Thyroid gland (tissue), 4 donors: Measurements from ENCODE around the gene PAPOLG. TPM values are rescaled to one million over a fixed set of nuclear protein-coding genes. Genes with fewer than 3 reads are reported as not detected.

Source experiments
- DNase-seq, 2 donors: peaks; one replicate each; pipeline ENCODE4 v3.0.0-alpha.2; 2019
- H3K27ac ChIP-seq, 3 donors: fragments of 200-600 bp; sonication (generic); 1 replicate in 2 of 3; 2 replicates in 1 of 3; pipeline ENCODE4 v1.5.1; 2016 to 2019; ENCODE audit warnings: mild to moderate bottlenecking in 1 of 3, moderate library complexity in 1 of 3
- H3K27me3 ChIP-seq: fragments of 200-600 bp; sonication (generic); one replicate; pipeline ENCODE4 v1.5.1; 2019
- H3K36me3 ChIP-seq, 2 donors: fragments of 200-600 bp; sonication (generic); one replicate each; pipeline ENCODE4 v1.5.1; 2016 to 2019
- H3K4me1 ChIP-seq, 2 donors: fragments of 200-600 bp; sonication (generic); one replicate each; pipeline ENCODE4 v1.5.1; 2017 to 2019
- H3K4me3 ChIP-seq, 3 donors: fragments of 200-600 bp; sonication (generic); replicated peaks in 1 of 3; 1 replicate in 2 of 3; 2 replicates in 1 of 3; pipeline ENCODE4 v1.5.1; 2016; ENCODE audit warnings: mild to moderate bottlenecking in 1 of 3
- H3K9me3 ChIP-seq: fragments of 200-600 bp; sonication (generic); one replicate; pipeline ENCODE4 v1.5.1; 2017
- POLR2A ChIP-seq, 2 donors: fragments of 450-650 bp; IDR thresholded peaks; one replicate each; pipeline ENCODE4 v1.6.1; 2017; ENCODE audit warnings: antibody characterized with exemption in 2 of 2, mild to moderate bottlenecking in 2 of 2, moderate library complexity in 1 of 2
- WGBS, 2 donors: methylation state at CpG; one replicate each; pipeline ENCODE4 v1.1.5; 2017; 5-methylcytosine and 5-hydroxymethylcytosine counted together
- intact Hi-C: fragments of 100-400 bp; cut with DNase I; formaldehyde crosslinking; loops from one replicate; pipeline ENCODE4 v1.15.1; 2023
- total RNA-seq, 4 donors: library from RNA; depleted of rRNA; stranded (reverse); fragments of >200 nt; gene quantifications; one replicate each; pipeline ENCODE4 v1.2.3, GENCODE V29; 2016
- TF ChIP-seq, protein P1 (sequence below), 6 experiments: fragments of 200-600 bp in 3 of 6; fragments of 450-650 bp in 3 of 6; sonication (generic) in 3 of 6; IDR thresholded peaks; one replicate each; pipeline ENCODE4 v1.5.1; 2016 to 2019; ENCODE audit warnings: antibody characterized with exemption in 6 of 6, mild to moderate bottlenecking in 2 of 6, inconsistent platforms in 1 of 6, moderate library complexity in 1 of 6

The PAPOLG gene
- total RNA-seq, 4 donors from 2014 or later: 37.4 to 63.2 (median 41.4) TPM

GRCh38 chr2:60820416-60821132 is 64.5 kb downstream of the PAPOLG start:
- no peak for TF ChIP-seq POLR2A (IDR thresholded peaks at IDR 0.05)
- TF ChIP-seq, protein P1, sequence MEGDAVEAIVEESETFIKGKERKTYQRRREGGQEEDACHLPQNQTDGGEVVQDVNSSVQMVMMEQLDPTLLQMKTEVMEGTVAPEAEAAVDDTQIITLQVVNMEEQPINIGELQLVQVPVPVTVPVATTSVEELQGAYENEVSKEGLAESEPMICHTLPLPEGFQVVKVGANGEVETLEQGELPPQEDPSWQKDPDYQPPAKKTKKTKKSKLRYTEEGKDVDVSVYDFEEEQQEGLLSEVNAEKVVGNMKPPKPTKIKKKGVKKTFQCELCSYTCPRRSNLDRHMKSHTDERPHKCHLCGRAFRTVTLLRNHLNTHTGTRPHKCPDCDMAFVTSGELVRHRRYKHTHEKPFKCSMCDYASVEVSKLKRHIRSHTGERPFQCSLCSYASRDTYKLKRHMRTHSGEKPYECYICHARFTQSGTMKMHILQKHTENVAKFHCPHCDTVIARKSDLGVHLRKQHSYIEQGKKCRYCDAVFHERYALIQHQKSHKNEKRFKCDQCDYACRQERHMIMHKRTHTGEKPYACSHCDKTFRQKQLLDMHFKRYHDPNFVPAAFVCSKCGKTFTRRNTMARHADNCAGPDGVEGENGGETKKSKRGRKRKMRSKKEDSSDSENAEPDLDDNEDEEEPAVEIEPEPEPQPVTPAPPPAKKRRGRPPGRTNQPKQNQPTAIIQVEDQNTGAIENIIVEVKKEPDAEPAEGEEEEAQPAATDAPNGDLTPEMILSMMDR (IDR thresholded peaks at IDR 0.05): no peak
- intact Hi-C loops: no loop called here
- Histone ChIP-seq H3K27me3 (no peaks in the 10 kb centered on the region), H3K27ac (no peak overlapping the region), H3K4me1 (no peaks in the 10 kb centered on the region), H3K36me3 (no peaks in the 10 kb centered on the region), H3K9me3 (no peaks in the 10 kb centered on the region), H3K4me3 (no peak overlapping the region)
- no peak for DNase-seq
- WGBS, 2 donors: 93 to 94% methylated on average over 12 of the region's 12 CpGs

GRCh38 chr2:60821133-60821469 is 65.0 kb downstream of the PAPOLG start:
- intact Hi-C loops: no loop called here
- Histone ChIP-seq H3K27ac (no peak overlapping the region), H3K36me3 (no peaks in the 10 kb centered on the region), H3K27me3 (no peaks in the 10 kb centered on the region), H3K4me3 (no peak overlapping the region), H3K9me3 (no peaks in the 10 kb centered on the region), H3K4me1 (no peaks in the 10 kb centered on the region)
- no peak for TF ChIP-seq POLR2A (IDR thresholded peaks at IDR 0.05)
- TF ChIP-seq, protein P1 (IDR thresholded peaks at IDR 0.05): no peak
- WGBS, 2 donors: 97 to 98% methylated on average over 3 of the region's 3 CpGs
- no peak for DNase-seq

DNA sequence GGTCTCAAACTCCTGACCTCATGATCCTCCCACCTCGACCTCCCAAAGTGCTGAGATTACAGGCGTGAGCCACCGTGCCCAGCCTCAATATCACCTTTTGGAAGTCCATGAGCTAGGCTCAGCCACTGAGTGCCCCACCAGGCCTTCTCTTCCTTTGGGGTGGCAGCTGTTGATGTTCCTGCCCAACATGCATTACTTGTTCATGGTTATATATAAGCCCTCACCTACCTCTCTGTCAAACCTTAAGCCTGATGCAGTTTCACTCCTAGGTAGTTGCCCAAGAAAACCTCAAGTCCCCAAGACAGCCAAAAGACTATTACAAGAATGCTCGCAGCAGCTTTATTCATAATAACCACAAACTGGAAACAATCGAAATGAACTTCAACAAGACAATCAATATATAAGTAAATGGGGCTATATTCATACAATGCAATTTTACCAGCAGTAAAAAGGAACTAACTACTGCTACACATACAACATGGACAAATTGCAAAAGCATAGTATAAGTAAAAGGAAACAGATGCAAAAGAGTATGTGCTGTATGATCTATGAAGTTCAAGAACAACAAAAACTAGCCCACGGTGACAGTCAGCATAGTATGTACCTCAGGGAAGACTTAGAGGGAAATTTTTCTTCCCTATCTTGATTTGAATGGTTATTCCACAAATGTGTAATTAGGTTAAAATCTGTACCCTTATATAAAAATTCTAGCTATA is 65.7 kb downstream of the PAPOLG start:
- 87 to 89% methylated on average over 6 of the region's 6 CpGs for WGBS, 2 donors
- H3K4me3 ChIP-seq: no peak overlapping the region
- intact Hi-C loops: no loop called here
- no peaks in the 10 kb centered on the region for H3K4me1 ChIP-seq
- H3K9me3 ChIP-seq: no peaks in the 10 kb centered on the region
- TF ChIP-seq, protein P1 (IDR thresholded peaks at IDR 0.05): no peak
- no peak for TF ChIP-seq POLR2A (IDR thresholded peaks at IDR 0.05)
- H3K27ac ChIP-seq: no peak overlapping the region
- no peaks in the 10 kb centered on the region for H3K36me3 ChIP-seq
- no peaks in the 10 kb centered on the region for H3K27me3 ChIP-seq
- no peak for DNase-seq

DNA sequence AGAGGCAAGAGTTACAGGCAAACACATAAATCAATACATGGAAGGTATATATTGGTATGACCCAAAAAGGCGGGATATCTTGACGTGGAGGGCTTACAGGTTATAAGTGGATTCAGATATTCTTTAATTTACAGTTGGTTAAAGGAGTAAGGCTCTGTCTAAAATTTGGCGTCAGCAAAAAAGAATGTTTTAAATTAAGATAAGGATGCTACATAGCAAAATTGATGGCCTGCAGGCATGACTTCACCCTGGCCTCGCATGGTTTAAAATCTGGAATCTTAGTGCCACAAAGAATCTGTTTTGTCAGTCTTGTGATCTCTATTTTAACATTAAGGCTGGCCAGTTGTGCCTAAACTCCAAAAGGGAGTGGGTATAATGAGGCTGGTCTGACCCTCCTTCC is 66.9 kb downstream of the PAPOLG start:
- no peaks in the 10 kb centered on the region for H3K27me3 ChIP-seq
- H3K27ac ChIP-seq: no peak overlapping the region
- TF ChIP-seq POLR2A (IDR thresholded peaks at IDR 0.05): no peak
- intact Hi-C loops: no loop called here
- H3K4me1 ChIP-seq: no peaks in the 10 kb centered on the region
- no peak overlapping the region for H3K4me3 ChIP-seq
- no peaks in the 10 kb centered on the region for H3K36me3 ChIP-seq
- WGBS, 2 donors: 73 to 82% methylated on average over 4 of the region's 4 CpGs
- H3K9me3 ChIP-seq: no peaks in the 10 kb centered on the region
- no peak for DNase-seq

DNA sequence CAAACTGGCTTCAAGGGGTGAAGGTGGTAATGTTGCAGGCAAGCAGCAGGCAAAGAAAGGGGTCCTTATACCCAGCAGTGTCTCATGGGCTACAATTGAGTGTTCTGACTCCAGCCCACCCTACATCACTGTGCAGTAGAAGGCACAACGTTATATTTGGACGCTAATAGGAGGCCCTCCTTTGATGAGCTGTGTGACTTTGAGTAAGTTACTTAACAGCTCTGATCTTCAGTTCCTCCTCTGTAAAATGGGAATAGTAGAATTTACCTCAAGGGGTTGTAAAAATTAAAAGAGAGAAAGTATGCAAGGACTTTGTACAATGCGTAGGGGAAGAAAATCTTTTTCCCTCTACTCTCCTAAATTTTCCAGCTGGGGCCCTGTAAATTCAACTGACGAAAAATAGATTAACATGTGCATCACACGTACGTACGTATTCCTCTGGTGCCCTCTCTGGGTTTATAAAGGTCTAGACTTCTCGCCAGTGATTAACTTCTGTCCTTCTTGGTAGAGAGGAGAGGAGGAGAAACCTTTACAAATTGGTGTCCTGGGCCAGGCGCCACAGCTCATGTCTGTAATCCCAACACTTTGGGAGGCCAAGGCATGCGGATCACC is 67.7 kb downstream of the PAPOLG start:
- Histone ChIP-seq H3K4me3 (no peak overlapping the region), H3K36me3 (no peaks in the 10 kb centered on the region), H3K27ac (no peak overlapping the region), H3K9me3 (no peaks in the 10 kb centered on the region), H3K4me1 (no peaks in the 10 kb centered on the region), H3K27me3 (no peaks in the 10 kb centered on the region)
- TF ChIP-seq, protein P1 (IDR thresholded peaks at IDR 0.05): no peak
- TF ChIP-seq POLR2A (IDR thresholded peaks at IDR 0.05): no peak
- intact Hi-C loops: no loop called here
- WGBS, 2 donors: 89 to 90% methylated on average over 10 of the region's 10 CpGs
- no peak for DNase-seq
